Smooth muscle cell (in vitro differentiated cells): ENCODE results near the gene GPR52. TPM values are rescaled to one million over a fixed set of nuclear protein-coding genes. Genes with fewer than 3 reads are reported as not detected.

Experiments used
- DNase-seq: peaks from one replicate; lab custom pipeline; 2025; ENCODE audit not compliant: unreplicated experiment; lab: John Stamatoyannopoulos, UW
- H2AFZ ChIP-seq: fragments of 200-600 bp; sonication (generic); 2 replicates; pipeline ENCODE4 v1.6.0; 2016; ENCODE audit warnings: antibody characterized with exemption, low read depth, mild to moderate bottlenecking
- H3F3A ChIP-seq: fragments of 200-600 bp; sonication (generic); 2 replicates; pipeline ENCODE4 v1.6.0; 2017; ENCODE audit warnings: antibody characterized with exemption, low read depth
- H3K27ac ChIP-seq: fragments of 200-600 bp; sonication (generic); 2 replicates; pipeline ENCODE4 v1.5.1; 2016; ENCODE audit warnings: low read depth, mild to moderate bottlenecking
- H3K27me3 ChIP-seq: fragments of 200-600 bp; sonication (generic); 2 replicates; pipeline ENCODE4 v1.6.1; 2016; ENCODE audit warnings: low read depth, mild to moderate bottlenecking
- H3K36me3 ChIP-seq: fragments of 200-600 bp; sonication (generic); 2 replicates; pipeline ENCODE4 v1.5.1; 2016; ENCODE audit warnings: low read depth
- H3K4me1 ChIP-seq: fragments of 200-600 bp; sonication (generic); 2 replicates; pipeline ENCODE4 v1.5.1; 2016; ENCODE audit warnings: low read depth
- H3K4me2 ChIP-seq: fragments of 200-600 bp; sonication (generic); 2 replicates; pipeline ENCODE4 v1.6.0; 2016; ENCODE audit warnings: mild to moderate bottlenecking
- H3K4me3 ChIP-seq: fragments of 200-600 bp; sonication (generic); 2 replicates; pipeline ENCODE4 v1.5.1; 2016; ENCODE audit warnings: mild to moderate bottlenecking
- H3K79me2 ChIP-seq: fragments of 200-600 bp; sonication (generic); 2 replicates; pipeline ENCODE4 v1.6.0; 2016; ENCODE audit warnings: low read depth, mild to moderate bottlenecking
- H3K9ac ChIP-seq: fragments of 200-600 bp; sonication (generic); 2 replicates; pipeline ENCODE4 v1.6.0; 2016; ENCODE audit warnings: low read depth
- H3K9me3 ChIP-seq: fragments of 200-600 bp; sonication (generic); replicated peaks from 2 replicates; pipeline ENCODE4 v1.5.1; 2016; ENCODE audit warnings: low read depth
- H4K20me1 ChIP-seq: fragments of 200-600 bp; sonication (generic); 2 replicates; pipeline ENCODE4 v1.6.0; 2016; ENCODE audit warnings: low read depth
- WGBS: methylation state at CpG from one replicate; pipeline ENCODE4 v1.1.7; 2016; ENCODE audit warnings: low lambda C conversion rate; 5-methylcytosine and 5-hydroxymethylcytosine counted together
- polyA plus RNA-seq: library from polyadenylated mRNA; unstranded; fragments of >200 nt; fragmentation: Nextera tagmentation; extraction: Ambion mirVana; gene quantifications from 2 replicates; pipeline ENCODE4 v1.2.1, GENCODE V29; 2016
- total RNA-seq: library from RNA; depleted of rRNA; stranded (reverse); fragments of >200 nt; gene quantifications from 2 replicates; pipeline ENCODE4 v1.2.3, GENCODE V29; 2014
- TF ChIP-seq, protein P1 (sequence below): fragments of 200-600 bp; sonication (generic); IDR thresholded peaks from 2 replicates; pipeline ENCODE4 v1.5.1; 2017; ENCODE audit warnings: borderline replicate concordance, mild to moderate bottlenecking, antibody characterized with exemption; ENCODE audit not compliant: insufficient read depth, poor library complexity, severe bottlenecking

The GPR52 gene
- total and polyA plus RNA-seq, 2 experiments from 2014 or later: 0.54 TPM; not detected in 1

DNA sequence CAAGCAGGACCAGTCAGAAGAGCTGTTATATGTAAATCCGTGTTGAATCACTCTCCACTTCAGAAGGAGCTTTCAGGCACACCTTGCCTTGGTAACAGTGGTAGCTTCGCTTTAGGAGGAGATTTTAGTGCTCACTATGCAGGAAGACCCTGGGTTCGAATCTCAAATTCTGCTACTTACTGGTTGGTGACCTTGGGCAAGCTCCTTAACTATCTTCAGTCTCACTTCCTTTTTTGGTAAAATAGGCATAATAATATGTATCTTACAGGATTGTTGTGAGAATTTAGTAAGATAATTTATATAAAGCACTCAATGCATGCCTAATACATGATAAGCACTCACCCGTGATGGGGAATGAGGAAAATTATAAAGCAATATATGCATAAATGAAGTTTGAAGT is 46.7 kb upstream of the GPR52 start:
- no peaks in the 10 kb centered on the region for H3F3A ChIP-seq
- no peak overlapping the region for H2AFZ ChIP-seq
- H4K20me1 ChIP-seq: no peaks in the 10 kb centered on the region
- H3K79me2 ChIP-seq: no peaks in the 10 kb centered on the region
- TF ChIP-seq, protein P1, sequence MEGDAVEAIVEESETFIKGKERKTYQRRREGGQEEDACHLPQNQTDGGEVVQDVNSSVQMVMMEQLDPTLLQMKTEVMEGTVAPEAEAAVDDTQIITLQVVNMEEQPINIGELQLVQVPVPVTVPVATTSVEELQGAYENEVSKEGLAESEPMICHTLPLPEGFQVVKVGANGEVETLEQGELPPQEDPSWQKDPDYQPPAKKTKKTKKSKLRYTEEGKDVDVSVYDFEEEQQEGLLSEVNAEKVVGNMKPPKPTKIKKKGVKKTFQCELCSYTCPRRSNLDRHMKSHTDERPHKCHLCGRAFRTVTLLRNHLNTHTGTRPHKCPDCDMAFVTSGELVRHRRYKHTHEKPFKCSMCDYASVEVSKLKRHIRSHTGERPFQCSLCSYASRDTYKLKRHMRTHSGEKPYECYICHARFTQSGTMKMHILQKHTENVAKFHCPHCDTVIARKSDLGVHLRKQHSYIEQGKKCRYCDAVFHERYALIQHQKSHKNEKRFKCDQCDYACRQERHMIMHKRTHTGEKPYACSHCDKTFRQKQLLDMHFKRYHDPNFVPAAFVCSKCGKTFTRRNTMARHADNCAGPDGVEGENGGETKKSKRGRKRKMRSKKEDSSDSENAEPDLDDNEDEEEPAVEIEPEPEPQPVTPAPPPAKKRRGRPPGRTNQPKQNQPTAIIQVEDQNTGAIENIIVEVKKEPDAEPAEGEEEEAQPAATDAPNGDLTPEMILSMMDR: no peak
- no peak overlapping the region for H3K4me3 ChIP-seq
- no peaks in the 10 kb centered on the region for H3K9me3 ChIP-seq
- H3K27ac ChIP-seq: no peak overlapping the region
- no peaks in the 10 kb centered on the region for H3K36me3 ChIP-seq
- H3K9ac ChIP-seq: no peak overlapping the region
- H3K4me2 ChIP-seq: no peak overlapping the region
- no peaks in the 10 kb centered on the region for H3K4me1 ChIP-seq
- WGBS: 93% methylated on average over 4 of the region's 4 CpGs
- no peak for DNase-seq
- H3K27me3 ChIP-seq: no peaks in the 10 kb centered on the region

DNA sequence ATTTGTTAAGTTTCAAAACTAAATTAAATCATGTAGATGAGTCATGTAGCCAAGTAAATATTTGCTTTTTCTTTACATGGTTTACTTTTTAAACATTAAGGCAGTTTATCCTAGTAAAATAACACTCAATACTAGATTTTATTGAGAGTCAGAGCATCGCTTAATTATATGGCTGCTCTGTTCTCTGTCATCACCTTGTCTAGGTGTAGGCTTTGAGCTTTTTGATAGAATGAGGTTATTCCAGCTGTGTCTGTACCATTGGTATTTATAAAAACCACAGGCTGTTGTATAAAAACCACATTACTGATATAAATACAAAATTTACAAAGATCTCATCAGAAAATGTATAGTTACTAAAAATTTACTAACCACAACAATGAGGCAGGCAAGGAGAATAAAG is 42.5 kb upstream of the GPR52 start:
- Histone ChIP-seq H3K9me3 (no peaks in the 10 kb centered on the region), H2AFZ (no peak overlapping the region), H3F3A (no peaks in the 10 kb centered on the region), H4K20me1 (no peaks in the 10 kb centered on the region), H3K4me2 (no peak overlapping the region), H3K4me3 (no peak overlapping the region), H3K79me2 (no peaks in the 10 kb centered on the region), H3K4me1 (no peaks in the 10 kb centered on the region), H3K9ac (no peak overlapping the region), H3K36me3 (no peaks in the 10 kb centered on the region), H3K27ac (no peak overlapping the region), H3K27me3 (no peaks in the 10 kb centered on the region)
- 88% methylated on average over 1 of the region's 1 CpG for WGBS
- TF ChIP-seq, protein P1: no peak
- no peak for DNase-seq

- no peak overlapping the region for H3K27ac ChIP-seq
- no peaks in the 10 kb centered on the region for H4K20me1 ChIP-seq
- H3K4me1 ChIP-seq: no peaks in the 10 kb centered on the region
- H3K36me3 ChIP-seq: no peaks in the 10 kb centered on the region
- TF ChIP-seq, protein P1: no peak
- H3K4me2 ChIP-seq: no peak overlapping the region
- no peaks in the 10 kb centered on the region for H3K79me2 ChIP-seq
- no peaks in the 10 kb centered on the region for H3K9me3 ChIP-seq
- no peak overlapping the region for H3K4me3 ChIP-seq
- DNase-seq: no peak
- H2AFZ ChIP-seq: no peak overlapping the region
- H3K9ac ChIP-seq: no peak overlapping the region
- no peaks in the 10 kb centered on the region for H3F3A ChIP-seq
- WGBS: 81% methylated on average over 4 of the region's 4 CpGs
- no peaks in the 10 kb centered on the region for H3K27me3 ChIP-seq
Observed at GRCh38 chr1:174406421-174406820, 41.3 kb upstream of the GPR52 start.

DNA sequence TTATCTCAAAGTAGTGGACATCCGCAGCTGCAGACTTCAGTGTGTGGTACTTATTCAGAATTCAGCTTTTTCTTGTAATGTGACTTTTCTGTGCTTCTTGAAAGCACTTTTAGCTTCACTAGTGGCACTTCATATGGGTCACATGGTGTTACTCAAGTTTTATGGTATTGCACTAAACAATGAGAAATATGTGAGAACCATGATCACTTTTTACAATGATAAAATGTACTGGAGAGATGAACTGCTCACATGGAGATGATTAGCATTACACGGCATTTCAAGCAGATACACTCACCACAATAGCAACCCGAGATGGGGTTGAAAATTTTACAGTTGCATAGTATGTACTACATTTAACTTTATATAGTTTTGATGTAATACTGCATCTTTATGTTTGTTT is 40.1 kb upstream of the GPR52 start:
- Histone ChIP-seq H3F3A (no peaks in the 10 kb centered on the region), H4K20me1 (no peaks in the 10 kb centered on the region), H3K79me2 (no peaks in the 10 kb centered on the region), H3K27ac (no peak overlapping the region), H3K36me3 (no peaks in the 10 kb centered on the region), H3K4me2 (no peak overlapping the region), H3K9me3 (no peaks in the 10 kb centered on the region), H3K4me3 (no peak overlapping the region), H3K4me1 (no peaks in the 10 kb centered on the region), H3K9ac (no peak overlapping the region), H2AFZ (no peak overlapping the region), H3K27me3 (no peaks in the 10 kb centered on the region)
- DNase-seq: no peak
- 87% methylated on average over 3 of the region's 3 CpGs for WGBS
- TF ChIP-seq, protein P1: no peak
